Stimulated activated effector memory CD8-positive, alpha-beta T cell treated with anti-CD3 and anti-CD28 coated beads, Interleukin-12 subunit alpha, Interleukin-12 subunit beta, amount 100 ng/mL, for 72 hours (primary cell): ENCODE results near the gene CDH22.

Experiments
- ATAC-seq: fragments of 150-1000 bp; cut with Tn5 transposase; 2 replicates; pipeline ENCODE4 v1.10.0; 2021
- DNase-seq, 2 donors: peaks; one replicate each; pipeline ENCODE4 v3.0.0; 2021 to 2022; ENCODE audit warnings: low spot score in 2 of 2
- H3K27ac Mint-ChIP-seq: one replicate; pipeline ENCODE4 v1.8.0; 2022; ENCODE audit warnings: mild to moderate bottlenecking, mixed read lengths
- H3K36me3 Mint-ChIP-seq: one replicate; pipeline ENCODE4 v1.8.0; 2022; ENCODE audit warnings: mild to moderate bottlenecking, mixed read lengths
- H3K4me1 Mint-ChIP-seq: one replicate; pipeline ENCODE4 v1.8.0; 2022; ENCODE audit warnings: mixed read lengths
- H3K4me3 Mint-ChIP-seq: one replicate; pipeline ENCODE4 v1.8.0; 2022; ENCODE audit warnings: mild to moderate bottlenecking, mixed read lengths
- H3K9me3 Mint-ChIP-seq: one replicate; pipeline ENCODE4 v1.8.0; 2022; ENCODE audit warnings: mixed read lengths

The CDH22 gene

GRCh38 chr20:46347841-46348803, 39.8 kb upstream of the CDH22 start:
- Mint-ChIP-seq H3K27ac (no peak overlapping the region), H3K36me3 (peaks cover 36% of the 10 kb centered on the region)

GRCh38 chr20:46346770-46347169, 38.5 kb upstream of the CDH22 start:
- H3K9me3 Mint-ChIP-seq, result no peaks in the 10 kb centered on the region
- peaks cover 40% of the 10 kb centered on the region for H3K4me1 Mint-ChIP-seq
- H3K36me3 Mint-ChIP-seq, result peaks cover 23% of the 10 kb centered on the region
- H3K4me3 Mint-ChIP-seq, result no peak overlapping the region
- no peak for ATAC-seq
- no peak for DNase-seq
- no peak overlapping the region for H3K27ac Mint-ChIP-seq

More at GRCh38 chr20:46347841-46348803, 39.8 kb upstream of the CDH22 start:
- Mint-ChIP-seq H3K4me3 (no peak overlapping the region), H3K9me3 (no peaks in the 10 kb centered on the region), H3K4me1 (peaks cover 35% of the 10 kb centered on the region)
- DNase-seq, result no peak
- ATAC-seq, result no peak

- ATAC-seq (no peak), DNase-seq (no peak)
- H3K9me3 Mint-ChIP-seq, result no peaks in the 10 kb centered on the region
- H3K4me3 Mint-ChIP-seq, result no peak overlapping the region
- peaks cover 16% of the 10 kb centered on the region for H3K36me3 Mint-ChIP-seq
- H3K4me1 Mint-ChIP-seq, result peaks cover 25% of the 10 kb centered on the region
- H3K27ac Mint-ChIP-seq, result no peak overlapping the region
These were observed 36.3 kb upstream of the CDH22 start for GRCh38 chr20:46344488-46345162.

DNA sequence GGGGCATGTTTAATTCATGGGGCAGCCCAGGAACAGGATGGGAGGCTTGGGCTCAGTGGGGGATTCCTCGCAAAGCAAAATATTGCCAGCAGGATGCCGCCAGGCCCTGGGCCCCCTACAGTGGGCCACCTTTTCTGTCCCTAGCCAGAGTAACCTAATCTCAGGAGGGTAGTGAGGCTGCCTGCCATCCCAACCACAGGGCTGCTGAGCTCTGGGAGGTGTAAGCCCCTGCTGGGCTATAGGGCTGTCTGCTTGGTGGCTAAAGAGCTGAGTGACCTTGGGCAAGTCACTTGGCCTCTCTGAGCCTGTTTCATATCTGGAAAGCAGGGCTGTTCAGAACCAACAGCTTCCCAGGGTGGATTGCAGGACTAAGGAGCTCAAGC, 35.7 kb upstream of the CDH22 start:
- H3K27ac Mint-ChIP-seq, result no peak overlapping the region
- ATAC-seq, result no peak
- H3K36me3 Mint-ChIP-seq, result peaks cover 9% of the 10 kb centered on the region
- no peak for DNase-seq
- no peak overlapping the region for H3K4me3 Mint-ChIP-seq
- no peaks in the 10 kb centered on the region for H3K9me3 Mint-ChIP-seq
- H3K4me1 Mint-ChIP-seq, result peaks cover 25% of the 10 kb centered on the region

DNA sequence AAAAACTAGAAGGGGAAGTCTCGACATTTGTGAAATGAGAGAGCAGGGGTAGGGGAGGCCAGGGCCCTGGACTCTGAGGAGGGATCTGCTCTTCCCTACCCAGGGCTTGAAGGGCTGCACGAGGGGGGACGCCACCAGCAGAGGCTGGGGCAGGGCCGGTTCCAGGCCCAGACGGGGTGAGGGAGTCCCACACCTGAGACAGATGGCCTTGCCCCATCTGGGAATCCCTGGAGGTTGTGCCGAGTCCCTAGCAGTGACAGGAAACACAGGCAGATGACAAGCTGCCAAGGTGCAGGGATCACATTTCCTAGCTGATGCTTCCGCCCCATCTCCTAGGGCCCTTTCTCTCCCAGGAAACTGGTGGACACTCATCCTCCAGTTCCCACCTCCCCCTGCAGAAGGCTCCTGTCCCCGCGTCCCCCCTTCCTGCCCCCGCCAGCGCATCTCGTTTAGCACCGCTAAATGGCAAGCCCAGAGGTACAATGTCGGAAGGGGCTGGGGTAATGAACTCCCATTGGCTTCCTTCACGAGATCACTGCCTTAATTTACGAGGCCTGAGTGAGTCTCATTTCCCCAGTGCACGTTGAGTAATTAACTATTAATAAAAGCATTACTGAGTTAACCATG, 35.2 kb upstream of the CDH22 start:
- H3K36me3 Mint-ChIP-seq, result peaks cover 5% of the 10 kb centered on the region
- peak overlapping the region; percentile 28 for H3K4me3 Mint-ChIP-seq
- no peaks in the 10 kb centered on the region for H3K9me3 Mint-ChIP-seq
- peak overlapping the region; percentile 52 for H3K27ac Mint-ChIP-seq
- ATAC-seq (peak; percentile 31), DNase-seq (no peak)
- peaks cover 25% of the 10 kb centered on the region for H3K4me1 Mint-ChIP-seq

DNA sequence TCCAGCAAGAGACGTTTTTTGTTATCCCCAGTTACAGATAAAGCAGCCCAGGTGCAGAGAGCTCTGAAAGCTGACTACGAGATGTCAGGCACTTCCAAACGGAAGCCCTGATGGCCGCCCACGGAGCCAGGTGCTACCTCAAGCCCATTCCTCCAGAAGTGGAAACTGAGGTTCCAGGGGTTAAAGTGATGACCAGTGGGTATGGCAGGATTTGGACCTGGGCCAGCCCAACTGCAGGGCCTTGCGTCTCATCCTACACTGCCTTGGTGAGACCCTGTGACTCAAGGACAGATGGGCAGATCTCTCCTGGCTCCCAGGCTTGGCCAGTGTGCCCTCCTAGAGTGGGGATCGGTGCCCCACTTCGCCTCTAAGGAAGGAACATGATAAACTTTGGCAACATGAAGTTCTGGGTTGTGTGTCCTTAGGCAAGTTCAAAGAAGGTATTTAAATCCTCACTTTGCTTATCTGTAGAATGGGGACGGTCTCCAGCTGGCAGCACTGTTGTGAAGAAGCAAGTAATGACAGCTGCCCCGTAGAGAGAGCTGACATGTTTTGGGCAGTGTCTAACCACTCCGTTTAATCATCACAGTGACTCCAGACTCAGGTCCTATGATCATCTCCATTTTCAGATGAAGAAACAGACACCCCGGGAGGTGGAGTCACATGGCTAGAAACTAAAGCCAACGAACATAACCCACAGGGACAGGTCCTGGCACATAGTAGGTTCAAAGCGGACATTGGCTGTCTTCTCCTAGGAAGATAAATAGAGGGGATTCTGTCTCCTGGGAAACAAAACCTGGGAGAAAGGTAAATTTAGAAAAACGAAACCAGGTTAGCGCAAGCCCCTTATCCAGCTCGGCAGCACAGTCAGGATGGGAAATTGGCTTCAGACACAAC, 34.4 kb upstream of the CDH22 start:
- H3K4me1 Mint-ChIP-seq, result peaks cover 25% of the 10 kb centered on the region
- peak overlapping the region; percentile 28 for H3K4me3 Mint-ChIP-seq
- H3K9me3 Mint-ChIP-seq, result no peaks in the 10 kb centered on the region
- peak overlapping the region; percentile 52 for H3K27ac Mint-ChIP-seq
- ATAC-seq (peak; percentile 51), DNase-seq (no peak)
- peaks cover 5% of the 10 kb centered on the region for H3K36me3 Mint-ChIP-seq

- ATAC-seq, result no peak
- DNase-seq, result no peak
- H3K4me3 Mint-ChIP-seq, result no peak overlapping the region
- H3K27ac Mint-ChIP-seq, result no peak overlapping the region
- H3K9me3 Mint-ChIP-seq, result no peaks in the 10 kb centered on the region
- H3K36me3 Mint-ChIP-seq, result peaks cover 3% of the 10 kb centered on the region
- H3K4me1 Mint-ChIP-seq, result peaks cover 25% of the 10 kb centered on the region
These were observed 33.7 kb upstream of the CDH22 start for GRCh38 chr20:46342010-46342378.

DNA sequence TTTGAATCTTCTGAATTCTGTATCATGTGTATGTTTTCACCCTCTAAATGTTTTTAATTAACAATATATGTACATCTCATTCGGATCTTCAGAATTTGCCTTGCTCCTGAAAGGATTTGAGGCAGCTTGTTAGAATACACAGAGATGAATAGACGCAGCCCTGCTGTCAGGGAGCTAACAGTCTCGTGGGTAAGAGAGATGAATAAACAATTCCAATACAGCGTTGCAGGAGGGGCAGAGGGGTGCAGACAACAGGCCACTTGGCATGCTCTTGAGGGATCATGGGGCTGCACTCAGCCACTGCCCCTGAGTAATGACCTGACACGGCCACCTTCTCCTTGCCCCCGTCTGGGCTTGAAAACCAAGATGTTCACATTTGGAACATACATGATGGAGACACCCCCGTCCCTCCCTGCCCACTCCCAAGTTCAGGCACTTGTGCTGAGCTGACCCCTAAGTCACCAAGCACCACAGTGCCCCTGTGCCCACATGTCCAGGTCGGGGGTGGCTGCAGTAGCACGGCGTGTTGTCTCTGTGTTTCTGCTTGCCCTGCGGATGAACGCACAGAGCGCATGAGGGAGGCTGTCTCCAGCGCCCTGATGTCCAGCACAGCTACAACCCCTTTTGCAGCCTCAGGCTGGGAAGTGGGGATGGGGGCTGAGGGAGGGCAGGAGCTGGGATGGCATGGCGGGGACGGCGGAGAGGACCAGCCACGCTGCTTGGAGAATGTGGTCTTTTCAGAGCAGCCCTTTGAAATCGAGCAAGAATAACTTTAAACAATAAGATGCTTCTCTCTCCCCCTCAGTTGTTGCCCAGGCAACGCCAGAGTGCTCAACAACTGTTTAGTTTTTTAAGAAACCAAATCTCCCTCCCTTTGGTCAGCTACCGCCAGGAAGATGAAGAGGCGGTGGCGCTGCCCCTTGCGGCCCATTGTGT, 33.0 kb upstream of the CDH22 start:
- no peak for DNase-seq
- Mint-ChIP-seq H3K36me3 (no peaks in the 10 kb centered on the region), H3K9me3 (no peaks in the 10 kb centered on the region), H3K27ac (no peak overlapping the region), H3K4me1 (peaks cover 25% of the 10 kb centered on the region), H3K4me3 (no peak overlapping the region)
- ATAC-seq, result no peak

DNA sequence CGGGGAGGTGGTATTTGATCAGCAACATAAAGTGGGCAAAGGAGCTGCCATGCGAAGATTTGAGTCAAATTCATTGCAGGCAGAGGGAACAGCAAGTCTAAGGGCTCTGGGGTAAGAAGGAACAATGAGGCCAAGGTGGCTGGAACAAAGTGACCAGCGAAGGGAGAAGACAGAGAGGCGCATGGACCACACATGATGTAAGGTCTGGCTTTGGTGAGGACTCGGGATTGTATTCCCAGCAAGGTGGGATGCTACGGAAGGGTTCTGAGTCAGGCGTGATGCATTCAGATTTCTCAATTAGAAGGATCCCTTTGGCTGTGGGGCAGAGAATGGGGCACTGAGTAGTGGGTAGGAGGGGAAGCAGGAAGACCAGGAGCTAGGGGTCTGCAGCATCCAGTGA, 30.7 kb upstream of the CDH22 start:
- ATAC-seq, result no peak
- Mint-ChIP-seq H3K36me3 (no peaks in the 10 kb centered on the region), H3K27ac (no peak overlapping the region), H3K9me3 (no peaks in the 10 kb centered on the region), H3K4me1 (peaks cover 18% of the 10 kb centered on the region), H3K4me3 (no peak overlapping the region)
- no peak for DNase-seq

DNA sequence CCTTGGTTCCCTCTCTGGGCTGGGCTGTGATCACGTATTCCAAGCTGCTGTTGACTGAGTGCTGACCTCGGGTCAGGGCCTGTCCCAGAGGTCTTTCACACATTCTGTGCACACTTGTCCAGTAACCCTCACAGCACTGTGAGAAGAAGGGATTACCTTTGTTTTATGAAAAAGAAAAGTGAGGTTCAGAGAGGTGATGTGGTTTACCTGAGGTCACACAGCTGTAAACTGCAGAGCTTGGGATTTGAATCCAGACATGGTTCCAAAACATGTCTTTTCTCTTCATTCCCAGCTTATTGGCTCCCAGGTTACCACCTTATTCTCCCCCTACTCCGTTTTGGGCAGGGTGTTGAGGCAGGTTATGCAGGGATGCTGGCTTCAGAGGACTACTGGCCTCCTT, 28.4 kb upstream of the CDH22 start:
- Mint-ChIP-seq H3K4me1 (no peaks in the 10 kb centered on the region), H3K27ac (no peak overlapping the region), H3K4me3 (no peak overlapping the region), H3K36me3 (no peaks in the 10 kb centered on the region), H3K9me3 (no peaks in the 10 kb centered on the region)
- ATAC-seq (no peak), DNase-seq (no peak)

DNA sequence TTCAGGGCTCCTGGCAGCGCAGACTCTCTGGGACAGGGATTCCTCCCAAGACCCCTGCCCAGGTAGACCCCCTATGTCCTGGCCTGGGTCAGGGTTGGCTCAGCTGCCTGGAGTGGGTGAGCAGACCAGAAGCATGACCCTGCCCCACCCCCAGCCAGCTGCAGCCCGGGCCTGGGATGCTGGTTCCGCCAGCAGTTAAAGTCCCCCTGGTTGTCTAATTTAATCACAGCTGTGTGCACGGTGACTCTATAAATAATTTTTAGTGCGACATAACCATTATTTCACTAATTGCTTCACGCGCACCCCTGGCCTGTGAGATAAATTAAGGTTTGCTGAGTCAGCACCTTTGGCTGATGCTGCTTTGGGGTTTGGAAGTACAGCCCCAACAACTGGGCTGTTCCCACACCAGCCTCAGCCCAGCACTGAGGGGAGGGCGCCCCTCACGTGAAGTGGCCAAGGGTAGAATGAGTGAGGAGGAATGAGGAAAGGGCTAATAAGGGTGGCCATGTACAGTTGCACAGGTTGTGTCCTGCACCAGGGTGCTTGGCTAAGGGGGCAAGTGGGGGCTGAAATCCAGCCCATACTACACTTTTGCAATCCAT, 26.1 kb upstream of the CDH22 start:
- DNase-seq (no peak), ATAC-seq (no peak)
- no peak overlapping the region for H3K27ac Mint-ChIP-seq
- H3K36me3 Mint-ChIP-seq, result no peaks in the 10 kb centered on the region
- no peaks in the 10 kb centered on the region for H3K4me1 Mint-ChIP-seq
- H3K9me3 Mint-ChIP-seq, result no peaks in the 10 kb centered on the region
- H3K4me3 Mint-ChIP-seq, result no peak overlapping the region

DNA sequence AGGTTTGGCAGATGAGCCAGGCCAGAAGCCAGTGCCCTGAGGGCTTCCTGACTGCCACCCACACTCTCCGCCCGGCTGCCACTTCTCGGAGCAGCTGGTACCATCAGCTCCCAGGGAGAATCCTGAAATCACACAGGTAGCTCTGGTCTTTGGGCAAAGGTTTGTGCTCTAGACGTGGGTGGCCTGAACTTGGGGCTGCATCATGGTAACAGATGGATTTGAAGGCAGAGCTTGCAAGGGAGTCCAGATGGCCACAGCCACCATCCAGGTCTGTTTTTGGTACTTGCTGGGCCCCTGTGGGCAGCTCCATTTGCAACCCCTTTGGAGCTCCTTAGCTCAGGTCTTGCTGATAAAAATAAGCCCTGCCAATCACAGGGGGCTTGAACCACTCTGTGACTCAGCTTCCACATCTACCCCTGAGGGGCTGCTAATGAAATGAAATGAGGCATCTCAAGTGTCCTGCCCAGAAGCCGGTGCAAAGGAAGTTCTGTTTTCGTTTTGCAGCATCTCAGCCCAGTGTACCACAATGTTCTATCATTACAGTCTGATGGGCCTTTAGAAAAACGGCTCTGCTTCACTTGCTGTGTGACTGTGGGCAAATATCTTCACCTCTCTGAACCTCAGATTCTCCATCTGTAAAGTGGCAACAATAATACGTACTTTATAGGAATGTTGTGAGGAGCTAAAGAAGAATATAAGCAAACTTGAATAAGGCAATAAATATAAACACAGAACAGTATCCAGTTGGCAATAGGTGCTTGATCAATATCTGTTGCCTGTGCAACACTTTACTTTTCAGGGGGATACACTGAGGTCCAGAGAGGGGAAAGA, 25.1 kb upstream of the CDH22 start:
- H3K4me3 Mint-ChIP-seq, result no peak overlapping the region
- no peaks in the 10 kb centered on the region for H3K36me3 Mint-ChIP-seq
- no peaks in the 10 kb centered on the region for H3K4me1 Mint-ChIP-seq
- no peaks in the 10 kb centered on the region for H3K9me3 Mint-ChIP-seq
- no peak for ATAC-seq
- no peak for DNase-seq
- H3K27ac Mint-ChIP-seq, result no peak overlapping the region
